HG02970 (cell line): ENCODE results near the gene MYOZ1.
"Not testable (repeated sequence)": the region's sequence is repeated elsewhere in the genome, so short reads cannot be mapped to it uniquely, and the experiment has no call there.

Source experiments
- ATAC-seq: cut with Tn5 transposase; IDR thresholded peaks from one replicate; pipeline ENCODE4 v1.9.1; 2021; ENCODE audit warnings: mild to moderate bottlenecking, moderate library complexity, moderate number of reproducible peaks; ENCODE audit not compliant: unreplicated experiment, low FRiP score

MYOZ1 gene, protein sequence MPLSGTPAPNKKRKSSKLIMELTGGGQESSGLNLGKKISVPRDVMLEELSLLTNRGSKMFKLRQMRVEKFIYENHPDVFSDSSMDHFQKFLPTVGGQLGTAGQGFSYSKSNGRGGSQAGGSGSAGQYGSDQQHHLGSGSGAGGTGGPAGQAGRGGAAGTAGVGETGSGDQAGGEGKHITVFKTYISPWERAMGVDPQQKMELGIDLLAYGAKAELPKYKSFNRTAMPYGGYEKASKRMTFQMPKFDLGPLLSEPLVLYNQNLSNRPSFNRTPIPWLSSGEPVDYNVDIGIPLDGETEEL

GRCh38 chr10:73641328-73642060 is at the start of gene MYOZ1:
Gene MYOZ1, minus strand, starts transcription at chr10:73641474. Its CDS starts 1,457 bp downstream, at chr10:73640017.
- ATAC-seq = no peak

GRCh38 chr10:73690755-73691154 is 49.5 kb upstream of the MYOZ1 start:
- ATAC-seq = not testable (repeated sequence)

- ATAC-seq = not testable (repeated sequence)
Measured at GRCh38 chr10:73689596-73689995, 48.3 kb upstream of the MYOZ1 start.

- ATAC-seq = not testable (repeated sequence)
Measured at GRCh38 chr10:73687641-73688040, 46.4 kb upstream of the MYOZ1 start.

DNA sequence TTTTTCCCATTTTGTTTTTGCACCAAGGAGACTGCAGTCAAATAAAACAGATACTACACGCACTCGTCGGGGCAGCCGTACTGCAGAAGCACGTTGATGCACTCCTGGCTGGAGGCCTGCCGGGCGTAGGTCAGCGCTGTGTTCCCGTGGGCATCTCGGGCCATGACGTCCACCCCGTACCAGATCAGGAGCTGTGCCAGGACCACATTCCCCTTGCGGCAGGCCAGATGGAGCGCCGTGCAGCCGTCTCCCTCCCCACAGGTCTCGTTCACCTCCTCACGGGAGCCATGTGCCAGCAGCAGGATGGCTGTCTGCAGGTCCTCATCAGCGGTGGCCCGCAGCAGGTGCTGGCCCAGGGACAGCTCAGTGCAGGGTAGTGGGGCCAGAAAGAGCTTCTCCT is 33.3 kb upstream of the MYOZ1 start:
- not testable (repeated sequence) for ATAC-seq

- ATAC-seq = not testable (repeated sequence)
Measured at GRCh38 chr10:73668378-73668777, 27.1 kb upstream of the MYOZ1 start.

DNA sequence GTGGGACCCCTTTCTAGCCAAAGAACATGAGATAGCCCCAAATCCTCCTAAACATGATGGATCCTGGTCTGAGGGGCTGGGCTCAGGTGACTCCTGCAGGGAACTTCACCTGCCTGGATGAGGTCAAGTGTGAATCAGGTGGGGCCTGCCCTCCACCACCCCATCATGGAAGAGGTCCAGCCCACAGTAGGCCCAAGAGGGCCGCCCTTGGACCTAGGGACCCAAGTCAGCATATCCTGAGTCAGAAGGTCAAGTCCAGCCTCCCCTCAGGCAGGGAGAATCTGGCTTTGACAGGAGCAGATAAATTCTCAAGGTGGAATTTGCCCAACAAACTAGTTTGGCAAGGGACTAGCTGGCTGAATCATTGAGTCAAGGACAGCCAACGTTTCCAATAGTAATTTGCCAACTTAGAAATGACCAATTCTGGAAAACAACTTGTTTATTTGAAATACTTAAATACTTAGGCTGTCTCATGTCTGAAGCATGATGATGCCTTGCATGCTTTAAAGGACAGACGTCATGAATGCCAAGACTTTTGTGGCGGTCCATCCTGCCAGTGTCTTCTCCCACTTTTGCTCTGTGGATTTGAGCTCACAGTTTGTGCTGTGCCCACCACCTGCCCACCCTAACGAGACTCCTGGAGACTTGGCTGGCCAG is 25.0 kb upstream of the MYOZ1 start:
- not testable (repeated sequence) for ATAC-seq

DNA sequence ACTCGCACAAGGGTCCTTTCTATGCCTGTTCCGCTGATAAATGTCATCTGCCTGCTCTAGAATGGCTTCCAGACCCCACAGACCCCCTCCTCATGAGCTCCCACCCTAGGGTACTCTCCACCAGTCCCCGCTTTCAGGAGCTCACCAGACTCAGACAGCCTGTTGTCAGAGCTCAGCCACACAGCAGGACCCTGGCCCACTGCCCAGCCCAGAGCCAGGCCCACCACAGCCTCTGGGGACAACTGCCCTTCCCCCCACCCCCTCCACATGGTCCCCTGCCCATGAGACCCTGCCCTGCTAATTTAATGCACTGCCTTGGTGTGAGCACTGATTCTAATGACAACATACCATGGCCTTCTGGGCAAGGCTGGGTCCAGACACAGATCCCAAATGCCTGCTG is 24.3 kb upstream of the MYOZ1 start:
- not testable (repeated sequence) for ATAC-seq

DNA sequence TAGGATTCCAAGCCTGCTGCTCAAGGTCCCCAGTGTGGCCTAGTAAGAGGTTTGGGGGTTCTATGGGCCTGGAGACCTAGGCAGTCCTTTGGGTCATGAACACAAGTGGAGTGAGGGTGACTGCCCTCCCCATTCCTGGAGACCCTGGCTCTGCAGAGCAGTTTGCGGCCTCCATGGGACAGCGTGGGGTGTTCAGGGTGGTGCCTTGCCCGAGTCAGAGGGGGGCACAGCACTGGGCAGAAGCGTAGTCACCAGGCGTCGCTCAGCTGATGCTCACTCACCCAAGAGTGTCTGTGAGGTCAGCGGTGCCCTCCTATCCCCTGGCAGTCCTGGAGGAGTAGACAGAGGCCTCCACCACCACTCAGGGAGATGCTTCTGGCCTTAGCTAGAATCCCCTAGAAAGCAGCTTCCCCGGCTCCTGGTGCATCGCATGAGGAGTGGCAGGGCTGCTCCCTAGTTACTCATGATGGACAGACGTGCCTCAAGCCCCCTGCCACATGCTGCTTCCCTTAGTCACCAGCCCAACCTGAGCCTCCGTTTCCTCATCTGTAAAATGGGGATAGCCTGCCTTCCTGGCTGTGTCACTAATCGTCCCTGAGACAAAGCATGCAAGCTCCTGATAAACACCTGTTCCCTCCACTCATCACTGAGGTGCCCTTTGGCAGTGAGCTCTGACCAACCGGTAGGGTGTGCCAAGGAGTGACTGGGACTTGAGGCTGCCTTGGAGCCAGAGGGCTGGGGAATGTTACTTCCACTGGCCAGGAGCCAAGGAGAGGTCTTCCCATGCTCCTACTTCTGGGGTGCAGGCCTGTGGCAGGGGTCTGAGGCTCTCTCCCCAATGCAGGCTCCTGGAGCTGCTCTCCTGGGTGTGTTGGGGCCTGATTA is 23.1 kb upstream of the MYOZ1 start:
- not testable (repeated sequence) for ATAC-seq

- ATAC-seq = not testable (repeated sequence)
Measured at GRCh38 chr10:73663621-73664020, 22.3 kb upstream of the MYOZ1 start.

DNA sequence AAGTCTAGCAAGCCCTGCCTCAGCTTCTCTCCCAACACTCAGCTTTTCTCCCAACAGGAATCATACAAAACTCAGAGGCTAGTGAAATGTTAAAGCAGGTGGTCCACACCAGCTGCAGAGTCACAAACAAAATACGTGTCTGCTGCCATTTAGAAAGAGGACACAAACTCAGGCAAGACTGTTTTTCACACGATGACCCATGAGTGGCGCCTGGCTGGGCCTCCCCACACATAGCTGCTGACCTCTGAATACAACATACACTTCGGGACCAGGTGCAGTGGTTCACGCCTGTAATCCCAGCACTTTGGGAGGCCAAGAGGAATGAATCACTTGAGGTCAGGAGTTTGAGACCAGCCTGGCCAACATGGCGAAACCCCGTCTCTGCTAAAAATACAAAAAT is 21.4 kb upstream of the MYOZ1 start:
- ATAC-seq = not testable (repeated sequence)

GRCh38 chr10:73655990-73656298 is 14.7 kb upstream of the MYOZ1 start, which contains the start of gene SYNPO2L:
Gene SYNPO2L, minus strand, starts transcription at chr10:73656029. Its CDS starts 107 bp downstream, at chr10:73655922.
- no peak for ATAC-seq

DNA sequence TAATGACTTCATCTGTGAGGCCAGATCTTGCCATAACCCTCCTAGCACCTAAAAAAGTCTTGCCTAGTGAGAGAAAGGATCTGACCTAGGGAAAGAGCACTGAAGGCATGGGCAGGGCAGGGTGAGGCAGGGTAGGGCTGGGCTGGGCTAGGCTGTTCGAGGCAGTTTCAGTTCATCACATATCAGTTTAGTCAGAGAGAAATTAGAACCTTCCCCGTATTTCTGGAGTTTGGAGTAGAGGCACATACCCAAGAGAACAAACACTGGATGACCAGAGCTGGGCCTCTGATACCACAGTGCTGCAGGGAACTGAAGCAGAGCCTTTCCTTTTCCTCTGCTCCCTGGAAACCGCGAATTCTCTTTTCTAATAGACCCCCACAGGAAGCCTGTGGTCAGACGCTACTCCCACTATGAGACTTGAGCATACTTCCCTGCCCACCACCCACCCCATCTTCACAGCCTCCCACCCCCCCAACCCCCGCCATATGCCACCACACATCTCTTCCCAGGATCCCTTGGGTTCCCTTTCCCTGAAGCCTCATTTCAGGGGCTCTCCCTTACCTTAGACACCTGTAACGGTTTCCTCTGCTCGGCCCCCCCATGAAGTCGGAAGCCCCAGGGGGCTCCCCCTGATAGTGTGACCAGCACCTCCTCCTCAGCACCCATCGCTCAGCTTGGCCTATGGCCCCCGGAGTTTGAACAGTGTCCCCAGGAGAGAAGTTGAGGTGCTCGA is 14.1 kb upstream of the MYOZ1 start:
- ATAC-seq = no peak

DNA sequence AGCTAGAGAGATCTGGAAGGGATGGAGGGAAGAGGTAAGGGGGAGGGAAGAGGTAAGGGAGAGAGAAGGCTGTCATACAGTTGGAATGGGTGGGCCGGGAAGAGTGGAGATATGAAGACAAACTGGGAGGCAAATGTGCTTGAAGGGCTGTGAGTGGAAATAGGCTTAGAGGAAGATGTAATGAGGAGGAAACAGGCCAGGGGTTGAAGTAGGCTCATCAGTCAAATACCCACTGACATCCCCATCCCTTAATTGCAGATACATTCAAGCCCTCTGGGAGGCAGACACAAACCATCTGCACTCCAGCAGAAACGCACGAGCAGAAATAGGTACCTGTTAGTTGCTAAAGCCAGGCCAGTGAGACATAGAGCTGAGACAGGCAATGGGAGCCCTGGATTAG is 12.4 kb upstream of the MYOZ1 start:
- ATAC-seq = no peak

DNA sequence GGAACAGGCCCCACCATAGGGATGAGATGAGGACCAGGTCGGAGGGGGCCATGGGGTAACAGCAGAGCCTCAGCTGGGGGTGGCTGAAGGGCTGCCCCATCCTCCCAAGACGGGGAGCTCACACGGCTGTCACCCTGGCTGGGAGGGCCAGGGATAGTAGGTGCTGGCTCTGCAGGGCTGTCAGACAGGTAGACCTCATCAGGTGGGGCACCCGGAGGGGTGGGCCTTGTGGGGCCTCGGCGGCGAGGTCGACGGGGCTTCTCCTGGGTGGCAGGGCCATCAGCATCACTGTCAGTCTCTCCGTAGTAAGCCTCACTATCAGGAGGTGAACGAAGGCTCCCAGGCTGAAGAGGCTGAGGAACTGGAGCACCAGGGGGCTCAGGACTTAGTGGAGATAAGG is 11.9 kb upstream of the MYOZ1 start:
- no peak for ATAC-seq

DNA sequence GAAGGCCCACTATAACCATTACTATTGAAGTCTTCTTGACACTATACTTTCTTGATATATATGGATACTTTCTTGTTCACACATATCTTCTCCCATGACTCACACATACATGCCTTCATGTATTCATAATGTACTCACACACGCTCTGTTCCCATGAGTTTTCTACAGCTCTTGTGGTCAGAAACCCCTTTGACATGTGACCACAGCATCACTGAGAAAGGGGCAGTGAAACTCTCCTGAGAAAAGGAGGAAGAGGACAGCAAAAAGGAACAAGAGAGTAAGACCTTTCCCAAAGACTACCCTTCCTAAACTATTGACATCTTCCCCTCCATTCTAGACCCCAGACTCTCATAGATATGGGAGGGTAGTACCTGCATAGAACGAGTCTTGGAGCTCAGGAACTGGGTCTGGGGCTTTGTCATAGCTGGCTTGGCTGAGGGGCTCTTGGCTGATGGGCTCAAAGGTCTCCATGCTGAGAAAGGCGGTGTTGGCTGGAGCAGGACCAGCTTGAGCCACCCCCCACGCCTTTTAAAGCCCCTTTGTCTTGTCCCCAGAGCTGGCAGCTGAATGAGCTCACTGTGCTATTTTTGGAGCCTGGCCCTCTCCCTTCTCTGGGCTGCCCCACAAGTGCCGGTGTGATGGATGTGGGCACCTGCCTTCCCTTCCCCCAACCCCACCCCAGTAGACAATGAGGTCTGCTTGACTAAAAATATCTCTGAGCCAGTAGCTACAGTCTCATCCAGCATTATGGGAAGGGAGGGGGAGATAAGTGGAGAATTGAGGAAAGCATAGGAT is 9.5 kb upstream of the MYOZ1 start:
- no peak for ATAC-seq

DNA sequence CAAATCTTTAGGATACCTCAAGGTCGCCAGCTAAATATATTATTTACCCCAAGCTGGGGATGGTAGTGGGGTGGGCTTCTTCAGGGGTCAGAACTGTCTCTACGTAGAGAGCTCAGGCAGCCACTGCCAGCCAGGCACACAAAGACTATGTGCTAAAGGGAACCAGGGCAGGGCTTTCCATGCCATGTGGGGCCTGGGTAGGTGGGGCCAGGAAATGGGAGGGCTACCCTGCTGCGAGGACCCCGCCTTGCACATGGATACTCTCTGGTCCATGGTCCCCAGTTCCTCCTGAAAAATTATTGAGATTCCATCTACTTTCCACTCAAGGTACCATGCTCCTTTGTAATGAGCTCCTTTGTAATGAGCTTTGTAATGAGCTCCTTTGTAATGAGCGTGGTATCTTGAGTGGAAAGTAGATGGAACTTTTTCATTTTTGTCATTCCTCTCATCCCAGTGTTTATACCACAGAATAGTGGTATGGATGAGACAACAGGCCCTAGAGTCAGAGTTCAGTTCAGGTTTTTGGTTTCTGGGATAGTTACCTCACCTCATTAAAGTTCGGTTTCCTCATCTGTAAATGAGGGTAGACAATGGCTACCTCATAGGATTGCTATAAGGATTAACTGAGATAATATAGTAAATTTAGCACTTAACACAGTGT is 8.7 kb upstream of the MYOZ1 start:
- no peak for ATAC-seq
